Measurements from ENCODE around the gene BRIP1. TPM values are rescaled to one million over a fixed set of nuclear protein-coding genes. Genes with fewer than 3 reads are reported as not detected.
"Not testable (repeated sequence)": the region's sequence is repeated elsewhere in the genome, so short reads cannot be mapped to it uniquely, and the experiment has no call there.

BRIP1 gene
- total RNA-seq, 4 donors from 2014 or later: 0.80 to 2.4 (median 0.93) TPM

- intact Hi-C loops (cut with DNase I; ENCODE audit: low total_unique reads): no loop called here
- DNase-seq (ENCODE audit: low spot score in 2 of 2): no peak
- WGBS, 2 donors: 96 to 97% methylated on average over 5 of the region's 5 CpGs
- TF ChIP-seq, protein P1, sequence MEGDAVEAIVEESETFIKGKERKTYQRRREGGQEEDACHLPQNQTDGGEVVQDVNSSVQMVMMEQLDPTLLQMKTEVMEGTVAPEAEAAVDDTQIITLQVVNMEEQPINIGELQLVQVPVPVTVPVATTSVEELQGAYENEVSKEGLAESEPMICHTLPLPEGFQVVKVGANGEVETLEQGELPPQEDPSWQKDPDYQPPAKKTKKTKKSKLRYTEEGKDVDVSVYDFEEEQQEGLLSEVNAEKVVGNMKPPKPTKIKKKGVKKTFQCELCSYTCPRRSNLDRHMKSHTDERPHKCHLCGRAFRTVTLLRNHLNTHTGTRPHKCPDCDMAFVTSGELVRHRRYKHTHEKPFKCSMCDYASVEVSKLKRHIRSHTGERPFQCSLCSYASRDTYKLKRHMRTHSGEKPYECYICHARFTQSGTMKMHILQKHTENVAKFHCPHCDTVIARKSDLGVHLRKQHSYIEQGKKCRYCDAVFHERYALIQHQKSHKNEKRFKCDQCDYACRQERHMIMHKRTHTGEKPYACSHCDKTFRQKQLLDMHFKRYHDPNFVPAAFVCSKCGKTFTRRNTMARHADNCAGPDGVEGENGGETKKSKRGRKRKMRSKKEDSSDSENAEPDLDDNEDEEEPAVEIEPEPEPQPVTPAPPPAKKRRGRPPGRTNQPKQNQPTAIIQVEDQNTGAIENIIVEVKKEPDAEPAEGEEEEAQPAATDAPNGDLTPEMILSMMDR (IDR thresholded peaks at IDR 0.05): no peak
- no peak for TF ChIP-seq POLR2A (IDR thresholded peaks at IDR 0.05)
- H3K4me3 ChIP-seq (ENCODE audit: low read depth, poor library complexity, severe bottlenecking): no peak overlapping the region
Measured at GRCh38 chr17:61684818-61685217, 178.5 kb downstream of the BRIP1 start.

DNA sequence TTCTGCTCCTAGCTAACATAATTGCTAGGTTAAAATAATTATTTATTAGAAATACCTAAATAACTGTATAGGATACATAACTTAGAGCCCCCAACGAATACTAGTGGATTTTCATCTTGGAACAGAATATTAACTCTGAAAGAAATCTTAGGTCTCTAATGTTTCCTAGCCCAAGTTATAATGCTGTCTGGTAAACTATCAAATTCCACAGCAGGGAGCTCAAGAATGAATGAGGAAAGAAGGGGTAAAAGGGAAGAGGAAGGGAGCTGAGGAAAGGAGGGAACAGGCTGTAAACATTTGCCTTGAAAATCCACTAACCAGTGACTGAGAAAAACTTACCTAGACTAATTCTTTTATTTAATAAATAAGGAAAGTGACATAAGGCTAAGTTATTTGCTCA is 179.2 kb downstream of the BRIP1 start:
- TF ChIP-seq POLR2A (IDR thresholded peaks at IDR 0.05): no peak
- TF ChIP-seq, protein P1 (IDR thresholded peaks at IDR 0.05): no peak
- DNase-seq (ENCODE audit: low spot score in 2 of 2): no peak
- no peak overlapping the region for H3K4me3 ChIP-seq (ENCODE audit: low read depth, poor library complexity, severe bottlenecking)
- intact Hi-C loops (cut with DNase I; ENCODE audit: low total_unique reads): no loop called here
- WGBS, 2 donors: 93 to 97% methylated on average over 1 of the region's 1 CpG

DNA sequence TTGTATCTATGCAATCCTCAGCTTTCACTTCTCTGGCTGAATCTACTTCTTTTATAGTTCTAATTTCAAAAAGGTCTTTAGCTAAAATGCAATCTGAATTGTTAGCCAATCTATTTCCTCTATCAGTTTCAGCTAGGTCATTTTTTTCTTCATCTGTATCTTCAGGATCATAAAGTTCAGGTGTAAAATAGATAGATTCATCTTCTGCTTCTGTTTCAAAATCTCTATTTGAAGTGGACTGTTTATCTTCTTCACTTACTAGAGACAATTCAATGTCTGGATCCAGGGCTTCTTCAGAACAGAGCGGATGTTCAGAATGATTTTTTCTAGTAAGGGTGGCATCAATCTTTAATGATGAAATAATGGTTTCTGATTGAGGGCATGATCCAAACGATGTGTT is 179.9 kb downstream of the BRIP1 start:
- TF ChIP-seq POLR2A (IDR thresholded peaks at IDR 0.05): no peak
- TF ChIP-seq, protein P1 (IDR thresholded peaks at IDR 0.05): no peak
- intact Hi-C loops (cut with DNase I; ENCODE audit: low total_unique reads): no loop called here
- 95% methylated on average over 2 of the region's 2 CpGs for WGBS, 2 donors

DNA sequence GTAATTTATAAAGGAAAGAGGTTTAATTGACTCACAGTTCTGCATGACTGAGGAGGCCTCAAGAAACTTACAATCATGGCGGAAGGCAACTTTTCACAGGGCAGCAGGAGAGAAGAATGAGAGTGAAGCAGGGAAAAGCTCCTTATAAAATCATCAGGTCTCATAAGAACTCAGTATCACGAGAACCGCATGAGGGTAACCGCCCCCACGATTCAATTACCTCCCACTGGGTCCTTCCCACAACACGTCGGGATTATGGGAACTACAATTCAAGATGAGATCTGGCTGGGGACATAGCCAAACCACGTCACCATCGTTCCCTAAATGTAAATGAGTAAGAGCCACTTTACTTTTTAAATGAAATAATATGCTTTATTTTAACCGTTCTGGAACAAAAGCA is 182.4 kb downstream of the BRIP1 start:
- H3K4me3 ChIP-seq (ENCODE audit: low read depth, poor library complexity, severe bottlenecking): no peak overlapping the region
- no peak for DNase-seq (ENCODE audit: low spot score in 2 of 2)
- TF ChIP-seq, protein P1 (IDR thresholded peaks at IDR 0.05): no peak
- no peak for TF ChIP-seq POLR2A (IDR thresholded peaks at IDR 0.05)
- 87 to 93% methylated on average over 10 of the region's 10 CpGs for WGBS, 2 donors
- intact Hi-C loops (cut with DNase I; ENCODE audit: low total_unique reads): no loop called here

More for the DNA sequence above, 179.9 kb downstream of the BRIP1 start:
- DNase-seq (ENCODE audit: low spot score in 2 of 2): no peak
- no peak overlapping the region for H3K4me3 ChIP-seq (ENCODE audit: low read depth, poor library complexity, severe bottlenecking)

- no peak for DNase-seq (ENCODE audit: low spot score in 2 of 2)
- intact Hi-C loops (cut with DNase I; ENCODE audit: low total_unique reads): no loop called here
- TF ChIP-seq, protein P1 (IDR thresholded peaks at IDR 0.05): no peak
- TF ChIP-seq POLR2A (IDR thresholded peaks at IDR 0.05): no peak
- H3K4me3 ChIP-seq (ENCODE audit: low read depth, poor library complexity, severe bottlenecking): no peak overlapping the region
- WGBS, 2 donors: 61 to 70% methylated on average over 1 of the region's 1 CpG
Measured at GRCh38 chr17:61678339-61678738, 185.0 kb downstream of the BRIP1 start.

- intact Hi-C loops (cut with DNase I; ENCODE audit: low total_unique reads); DNase-seq (ENCODE audit: low spot score in 2 of 2); H3K4me3 ChIP-seq (ENCODE audit: low read depth, poor library complexity, severe bottlenecking): not testable (repeated sequence)
- 64 to 79% methylated on average over 7 of the region's 7 CpGs for WGBS, 2 donors
Measured at GRCh38 chr17:61677150-61677811, 186.0 kb downstream of the BRIP1 start.

- H3K4me3 ChIP-seq (ENCODE audit: low read depth, poor library complexity, severe bottlenecking); intact Hi-C loops (cut with DNase I; ENCODE audit: low total_unique reads); DNase-seq (ENCODE audit: low spot score in 2 of 2): not testable (repeated sequence)
Measured at GRCh38 chr17:61676522-61676921, 186.8 kb downstream of the BRIP1 start.

GRCh38 chr17:61674609-61675008 is 188.7 kb downstream of the BRIP1 start:
- intact Hi-C loops (cut with DNase I; ENCODE audit: low total_unique reads); H3K4me3 ChIP-seq (ENCODE audit: low read depth, poor library complexity, severe bottlenecking); DNase-seq (ENCODE audit: low spot score in 2 of 2): not testable (repeated sequence)
- 90 to 97% methylated on average over 2 of the region's 2 CpGs for WGBS, 2 donors

GRCh38 chr17:61673019-61673897 is 190.1 kb downstream of the BRIP1 start:
- DNase-seq (ENCODE audit: low spot score in 2 of 2); H3K4me3 ChIP-seq (ENCODE audit: low read depth, poor library complexity, severe bottlenecking); intact Hi-C loops (cut with DNase I; ENCODE audit: low total_unique reads): not testable (repeated sequence)
- 76 to 85% methylated on average over 16 of the region's 16 CpGs for WGBS, 2 donors

All from lower leg skin (tissue), 4 donors.